Mesenchymal stem cell (in vitro differentiated cells and primary cell): ENCODE data around the gene ADARB2.

Experiments used
- DNase-seq: peaks from one replicate; pipeline ENCODE4 v3.0.0-alpha.2; 2013
- H2AFZ ChIP-seq: one replicate; pipeline ENCODE4 v1.6.1; 2013; ENCODE audit warnings: low read depth, mild to moderate bottlenecking, control low read depth, inconsistent platforms, low read length, moderate library complexity
- H2AK5ac ChIP-seq: 2 replicates; pipeline ENCODE4 v1.6.1; 2013; ENCODE audit warnings: low read length, moderate library complexity, mild to moderate bottlenecking, inconsistent platforms; ENCODE audit not compliant: severe bottlenecking
- H2BK120ac ChIP-seq: one replicate; pipeline ENCODE4 v1.6.1; 2013; ENCODE audit warnings: low read depth, mild to moderate bottlenecking, inconsistent platforms, low read length, moderate library complexity
- H2BK12ac ChIP-seq, 2 experiments: one replicate each; pipeline ENCODE4 v1.6.1; 2013; ENCODE audit warnings: inconsistent platforms in 2 of 2, low read length in 2 of 2, mild to moderate bottlenecking in 2 of 2, moderate library complexity in 2 of 2, control low read depth in 1 of 2
- H2BK15ac ChIP-seq: one replicate; pipeline ENCODE4 v1.6.1; 2013; ENCODE audit warnings: mild to moderate bottlenecking, low read depth, inconsistent platforms; ENCODE audit not compliant: poor library complexity, severe bottlenecking
- H2BK5ac ChIP-seq: 2 replicates; pipeline ENCODE4 v1.6.1; 2013; ENCODE audit warnings: low read depth, mild to moderate bottlenecking, low read length, control low read depth, inconsistent platforms; ENCODE audit not compliant: poor library complexity, severe bottlenecking
- H3K14ac ChIP-seq, 2 experiments: one replicate each; pipeline ENCODE4 v1.6.1; 2013; ENCODE audit warnings: inconsistent platforms in 2 of 2, low read length in 2 of 2, control low read depth in 1 of 2, mild to moderate bottlenecking in 1 of 2, moderate library complexity in 1 of 2
- H3K18ac ChIP-seq, 2 experiments: one replicate each; pipeline ENCODE4 v1.6.1; 2013; ENCODE audit warnings: inconsistent platforms in 2 of 2, low read length in 2 of 2, control low read depth in 1 of 2, low read depth in 1 of 2, mild to moderate bottlenecking in 1 of 2
- H3K23ac ChIP-seq, 2 experiments: one replicate each; pipeline ENCODE4 v1.6.1; 2013; ENCODE audit warnings: inconsistent platforms in 2 of 2, low read length in 2 of 2, mild to moderate bottlenecking in 2 of 2, moderate library complexity in 2 of 2, control low read depth in 1 of 2
- H3K27ac ChIP-seq: 2 replicates; pipeline ENCODE4 v1.5.1; 2013; ENCODE audit warnings: mild to moderate bottlenecking, moderate library complexity, low read length, control low read depth, inconsistent platforms; ENCODE audit not compliant: poor library complexity, severe bottlenecking
- H3K27me3 ChIP-seq, 2 experiments: 2 replicates each; pipeline versions ENCODE4 v1.6.1 to v1.7.0; 2013; ENCODE audit warnings: low read length in 2 of 2, mild to moderate bottlenecking in 2 of 2, moderate library complexity in 2 of 2, control low read depth in 1 of 2, inconsistent platforms in 1 of 2; ENCODE audit not compliant: control insufficient read depth in 1 of 2, insufficient read depth in 1 of 2
- H3K36me3 ChIP-seq, 2 experiments: 2 replicates each; pipeline versions ENCODE4 v1.6.1 to v1.7.0; 2013; ENCODE audit warnings: low read length in 2 of 2, control low read depth in 1 of 2, inconsistent platforms in 1 of 2, low read depth in 1 of 2, mild to moderate bottlenecking in 1 of 2; ENCODE audit not compliant: insufficient read depth in 2 of 2, control insufficient read depth in 1 of 2
- H3K4ac ChIP-seq, 2 experiments: one replicate each; pipeline ENCODE4 v1.6.1; 2013; ENCODE audit warnings: inconsistent platforms in 2 of 2, low read length in 2 of 2, mild to moderate bottlenecking in 2 of 2, moderate library complexity in 2 of 2, control low read depth in 1 of 2, low read depth in 1 of 2
- H3K4me1 ChIP-seq: 2 replicates; pipeline ENCODE4 v1.6.1; 2013; ENCODE audit warnings: low read depth, low read length, control low read depth; ENCODE audit not compliant: control insufficient read depth, insufficient read depth
- H3K4me2 ChIP-seq: 2 replicates; pipeline ENCODE4 v1.6.1; 2013; ENCODE audit warnings: low read length, mild to moderate bottlenecking, inconsistent platforms; ENCODE audit not compliant: poor library complexity, severe bottlenecking
- H3K4me3 ChIP-seq, 2 experiments: 2 replicates each; pipeline versions ENCODE4 v1.5.1 to v1.7.0; 2013; ENCODE audit warnings: low read length in 2 of 2, mild to moderate bottlenecking in 2 of 2, control low read depth in 1 of 2, low read depth in 1 of 2; ENCODE audit not compliant: insufficient read depth in 1 of 2
- H3K79me1 ChIP-seq: replicated peaks from 2 replicates; pipeline ENCODE4 v1.6.1; 2013; ENCODE audit warnings: mild to moderate bottlenecking, control low read depth, low read length, inconsistent platforms; ENCODE audit not compliant: poor library complexity, severe bottlenecking
- H3K9ac ChIP-seq: 2 replicates; pipeline ENCODE4 v1.7.0; 2013; ENCODE audit warnings: mild to moderate bottlenecking, low read length, moderate library complexity
- H3K9me3 ChIP-seq: 2 replicates; pipeline ENCODE4 v1.7.0; 2013; ENCODE audit warnings: mild to moderate bottlenecking, low read length; ENCODE audit not compliant: control insufficient read depth
- H4K8ac ChIP-seq: one replicate; pipeline ENCODE4 v1.6.1; 2013; ENCODE audit warnings: inconsistent platforms, mild to moderate bottlenecking, low read length, moderate library complexity
- H4K91ac ChIP-seq: one replicate; pipeline ENCODE4 v1.6.1; 2013; ENCODE audit warnings: mild to moderate bottlenecking, low read length, inconsistent platforms
- WGBS: methylation state at CpG from one replicate; pipeline ENCODE4 v1.1.7; 2013; ENCODE audit warnings: mixed read lengths; 5-methylcytosine and 5-hydroxymethylcytosine counted together

The ADARB2 gene

GRCh38 chr10:1178506-1178905, 558.8 kb downstream of the ADARB2 start:
- no peak overlapping the region for H2BK15ac ChIP-seq
- H3K79me1 ChIP-seq, result no peaks in the 10 kb centered on the region
- no peak overlapping the region for H3K4ac ChIP-seq
- peaks cover 13 to 24% of the 10 kb centered on the region in 2 experiments for H3K27me3 ChIP-seq
- H2BK5ac ChIP-seq, result no peak overlapping the region
- H3K4me2 ChIP-seq, result no peak overlapping the region
- H2AK5ac ChIP-seq, result no peak overlapping the region
- H3K23ac ChIP-seq, result no peak overlapping the region
- H3K4me3 ChIP-seq, result no peak overlapping the region
- H3K14ac ChIP-seq, result no peak overlapping the region
- H3K18ac ChIP-seq, result no peak overlapping the region
- no peak overlapping the region for H2AFZ ChIP-seq
- WGBS, result 82% methylated on average over 14 of the region's 16 CpGs
- H4K91ac ChIP-seq, result no peak overlapping the region
- no peaks in the 10 kb centered on the region for H3K4me1 ChIP-seq
- DNase-seq, result no peak
- no peak overlapping the region for H3K9ac ChIP-seq
- no peaks in the 10 kb centered on the region for H3K36me3 ChIP-seq
- no peaks in the 10 kb centered on the region for H3K9me3 ChIP-seq
- no peak overlapping the region for H2BK12ac ChIP-seq
- no peak overlapping the region for H4K8ac ChIP-seq
- H2BK120ac ChIP-seq, result no peak overlapping the region
- no peak overlapping the region for H3K27ac ChIP-seq

DNA sequence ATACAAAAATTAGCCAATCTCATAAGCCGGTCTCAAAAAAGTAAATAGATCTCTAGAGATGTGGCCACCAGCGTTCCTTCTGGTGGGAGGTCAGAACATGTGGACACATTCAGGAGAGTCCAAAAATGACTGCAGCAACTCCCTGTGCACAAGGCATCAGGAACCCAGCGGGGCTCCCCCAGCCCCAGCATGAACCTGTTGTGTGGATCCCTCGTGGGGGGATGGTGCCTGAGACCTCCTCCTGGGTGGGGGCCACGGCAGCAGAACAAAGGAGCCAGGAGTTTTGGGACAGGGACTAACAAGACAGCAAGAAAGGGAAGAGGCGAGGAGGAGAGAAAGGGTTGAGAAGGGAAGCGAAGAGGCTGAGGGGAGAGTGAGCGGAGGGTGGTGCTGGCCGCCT, 559.4 kb downstream of the ADARB2 start:
- no peak overlapping the region for H2AFZ ChIP-seq
- no peaks in the 10 kb centered on the region for H3K9me3 ChIP-seq
- no peaks in the 10 kb centered on the region for H3K36me3 ChIP-seq
- peaks cover 8 to 18% of the 10 kb centered on the region in 2 experiments for H3K27me3 ChIP-seq
- no peak overlapping the region for H3K4me2 ChIP-seq
- DNase-seq, result no peak
- no peak overlapping the region for H4K91ac ChIP-seq
- H3K4me3 ChIP-seq, result no peak overlapping the region
- H3K79me1 ChIP-seq, result no peaks in the 10 kb centered on the region
- 94% methylated on average over 9 of the region's 9 CpGs for WGBS
- H3K14ac ChIP-seq, result no peak overlapping the region
- no peak overlapping the region for H3K27ac ChIP-seq
- no peak overlapping the region for H3K9ac ChIP-seq
- H3K4ac ChIP-seq, result no peak overlapping the region
- H2BK120ac ChIP-seq, result no peak overlapping the region
- H3K23ac ChIP-seq, result no peak overlapping the region
- no peak overlapping the region for H4K8ac ChIP-seq
- H3K4me1 ChIP-seq, result no peaks in the 10 kb centered on the region
- no peak overlapping the region for H2BK5ac ChIP-seq
- no peak overlapping the region for H2BK15ac ChIP-seq
- no peak overlapping the region for H2AK5ac ChIP-seq
- H2BK12ac ChIP-seq, result no peak overlapping the region
- H3K18ac ChIP-seq, result no peak overlapping the region

- H2AFZ ChIP-seq, result no peak overlapping the region
- H2BK12ac ChIP-seq, result no peak overlapping the region
- no peak overlapping the region for H3K23ac ChIP-seq
- no peak overlapping the region for H3K14ac ChIP-seq
- H4K8ac ChIP-seq, result no peak overlapping the region
- peaks cover 0 to 16% of the 10 kb centered on the region in 2 experiments for H3K27me3 ChIP-seq
- WGBS, result 90% methylated on average over 23 of the region's 23 CpGs
- no peak overlapping the region for H3K27ac ChIP-seq
- no peak overlapping the region for H3K4me3 ChIP-seq
- no peaks in the 10 kb centered on the region for H3K79me1 ChIP-seq
- no peak overlapping the region for H3K4me2 ChIP-seq
- H2BK5ac ChIP-seq, result no peak overlapping the region
- H2BK15ac ChIP-seq, result no peak overlapping the region
- H3K4me1 ChIP-seq, result no peaks in the 10 kb centered on the region
- DNase-seq, result no peak
- H3K4ac ChIP-seq, result no peak overlapping the region
- H4K91ac ChIP-seq, result no peak overlapping the region
- H2AK5ac ChIP-seq, result no peak overlapping the region
- no peaks in the 10 kb centered on the region for H3K36me3 ChIP-seq
- H3K18ac ChIP-seq, result no peak overlapping the region
- no peak overlapping the region for H3K9ac ChIP-seq
- no peak overlapping the region for H2BK120ac ChIP-seq
- H3K9me3 ChIP-seq, result no peaks in the 10 kb centered on the region
Observed at GRCh38 chr10:1175956-1176565, 561.3 kb downstream of the ADARB2 start.

- H3K79me1 ChIP-seq, result no peaks in the 10 kb centered on the region
- H2BK15ac ChIP-seq, result no peak overlapping the region
- no peak overlapping the region for H3K4me2 ChIP-seq
- no peaks in the 10 kb centered on the region for H3K9me3 ChIP-seq
- H4K91ac ChIP-seq, result no peak overlapping the region
- H2BK120ac ChIP-seq, result no peak overlapping the region
- no peak overlapping the region for H3K14ac ChIP-seq
- no peak overlapping the region for H3K27ac ChIP-seq
- H3K9ac ChIP-seq, result no peak overlapping the region
- no peak overlapping the region for H3K4me3 ChIP-seq
- H3K4me1 ChIP-seq, result no peaks in the 10 kb centered on the region
- no peak for DNase-seq
- WGBS, result 79% methylated on average over 4 of the region's 5 CpGs
- no peak overlapping the region for H3K4ac ChIP-seq
- H2BK12ac ChIP-seq, result no peak overlapping the region
- H3K27me3 ChIP-seq, result peaks cover 4 to 20% of the 10 kb centered on the region in 2 experiments
- H2BK5ac ChIP-seq, result no peak overlapping the region
- no peak overlapping the region for H2AFZ ChIP-seq
- no peak overlapping the region for H2AK5ac ChIP-seq
- no peak overlapping the region for H3K18ac ChIP-seq
- no peak overlapping the region for H3K23ac ChIP-seq
- H3K36me3 ChIP-seq, result no peaks in the 10 kb centered on the region
- no peak overlapping the region for H4K8ac ChIP-seq
Observed at GRCh38 chr10:1174022-1174421, 563.3 kb downstream of the ADARB2 start.
